C4-2B (cell line): ENCODE measurements around the gene ADAM12.

Experiments used
- CTCF ChIP-seq: fragments of 450-650 bp; conservative IDR thresholded peaks from 2 replicates; pipeline ENCODE4 v1.5.1; 2017; ENCODE audit warnings: mild to moderate bottlenecking
- ZFX ChIP-seq: fragments of 450-650 bp; IDR thresholded peaks from 2 replicates; pipeline ENCODE4 v1.6.1; 2017

GRCh38 chr10:126270111-126270510, 118.2 kb downstream of the ADAM12 start:
- no peak for TF ChIP-seq CTCF
- TF ChIP-seq ZFX: no peak
